GM13976 (cell line): ENCODE data around the gene CORIN.

Experiments
- DNase-seq: peaks from one replicate; pipeline ENCODE4 v3.0.0; 2012; ENCODE audit warnings: low spot score
- CTCF ChIP-seq: IDR thresholded peaks from 2 replicates; pipeline ENCODE4 v1.5.1; 2012; ENCODE audit warnings: borderline replicate concordance, mild to moderate bottlenecking; ENCODE audit not compliant: insufficient read depth; ENCODE audit errors: extremely low read depth, missing control alignments, control extremely low read depth
- in situ Hi-C: fragments of 300-500 bp; cut with MboI; formaldehyde crosslinking; loops from one replicate; pipeline ENCODE4 v1.12.0; 2022; ENCODE audit warnings: low sequenced_read_pairs, mixed read lengths, inconsistent platforms; ENCODE audit not compliant: unreplicated experiment

The CORIN gene

GRCh38 chr4:47863486-47863885 is 25.6 kb upstream of the CORIN start:
- no peak for TF ChIP-seq CTCF
- in situ Hi-C loops: no loop called here
- DNase-seq: no peak

- DNase-seq: no peak
- TF ChIP-seq CTCF: no peak
- in situ Hi-C loops: no loop called here
These were observed 24.4 kb upstream of the CORIN start for GRCh38 chr4:47862297-47862696.

GRCh38 chr4:47860305-47860704 is 22.4 kb upstream of the CORIN start:
- TF ChIP-seq CTCF: no peak
- in situ Hi-C loops: no loop called here
- no peak for DNase-seq

- no peak for DNase-seq
- TF ChIP-seq CTCF: no peak
- in situ Hi-C loops: no loop called here
These were observed 20.1 kb upstream of the CORIN start for GRCh38 chr4:47858006-47858405.

GRCh38 chr4:47856713-47857112 is 18.8 kb upstream of the CORIN start:
- in situ Hi-C loops: no loop called here
- TF ChIP-seq CTCF: no peak
- no peak for DNase-seq

- no peak for TF ChIP-seq CTCF
- DNase-seq: no peak
- in situ Hi-C loops: no loop called here
These were observed 17.5 kb upstream of the CORIN start for GRCh38 chr4:47855350-47855749.

GRCh38 chr4:47852136-47852535 is 14.3 kb upstream of the CORIN start:
- no peak for DNase-seq
- in situ Hi-C loops: no loop called here
- TF ChIP-seq CTCF: no peak
